Tibial nerve (tissue), 4 donors: ENCODE measurements around the gene MRPL20. TPM values are rescaled to one million over a fixed set of nuclear protein-coding genes. Genes with fewer than 3 reads are reported as not detected.

ENCODE experiments used
- DNase-seq, 2 donors: peaks; one replicate each; pipeline ENCODE4 v3.0.0-alpha.2; 2019; ENCODE audit warnings: low spot score in 2 of 2
- H3K27ac ChIP-seq, 4 donors: fragments of 200-600 bp; sonication (generic) in 3 of 4; one replicate each; pipeline ENCODE4 v1.5.1; 2017 to 2019; ENCODE audit warnings: mild to moderate bottlenecking in 1 of 4
- H3K27me3 ChIP-seq, 2 donors: fragments of 200-600 bp; sonication (generic) in 1 of 2; one replicate each; pipeline versions ENCODE4 v1.5.1 to v1.6.0; 2017 to 2019
- H3K36me3 ChIP-seq, 3 donors: fragments of 200-600 bp; sonication (generic); one replicate each; pipeline ENCODE4 v1.5.1; 2018 to 2019
- H3K4me1 ChIP-seq, 4 donors: fragments of 200-600 bp; sonication (generic) in 3 of 4; one replicate each; pipeline ENCODE4 v1.5.1; 2017 to 2019
- H3K4me3 ChIP-seq, 4 donors: fragments of 200-600 bp; sonication (generic) in 3 of 4; one replicate each; pipeline ENCODE4 v1.5.1; 2017 to 2019; ENCODE audit warnings: mild to moderate bottlenecking in 1 of 4, moderate library complexity in 1 of 4
- H3K9me3 ChIP-seq, 4 donors: fragments of 200-600 bp; sonication (generic) in 3 of 4; one replicate each; pipeline ENCODE4 v1.5.1; 2017 to 2019
- CTCF ChIP-seq, 5 experiments: fragments of 200-600 bp in 3 of 5; fragments of 450-650 bp in 2 of 5; sonication (generic) in 3 of 5; IDR thresholded peaks; one replicate each; pipeline ENCODE4 v1.5.1; 2016 to 2019; ENCODE audit warnings: antibody characterized with exemption in 5 of 5, mild to moderate bottlenecking in 3 of 5, moderate library complexity in 2 of 5
- EP300 ChIP-seq, 2 donors: sonication (generic); formaldehyde crosslinking; IDR thresholded peaks; one replicate each; pipeline ENCODE4 v1.6.1; 2017; ENCODE audit warnings: antibody characterized with exemption in 2 of 2, mild to moderate bottlenecking in 1 of 2
- POLR2A ChIP-seq, 2 donors: fragments of 450-650 bp; IDR thresholded peaks; one replicate each; pipeline ENCODE4 v1.6.1; 2017; ENCODE audit warnings: antibody characterized with exemption in 2 of 2, mild to moderate bottlenecking in 2 of 2, moderate library complexity in 2 of 2
- WGBS, 2 donors: methylation state at CpG; one replicate each; pipeline ENCODE4 v1.1.5; 2018; 5-methylcytosine and 5-hydroxymethylcytosine counted together
- total RNA-seq, 4 donors: library from RNA; depleted of rRNA; stranded (reverse); fragments of >200 nt; gene quantifications; one replicate each; pipeline ENCODE4 v1.1.0, GENCODE V29; 2016

MRPL20 gene
- total RNA-seq, 4 donors from 2014 or later = 84.9 to 165 (median 139) TPM

GRCh38 chr1:1424707-1425106, 17.6 kb upstream of the MRPL20 start:
- no peak for DNase-seq
- no peak overlapping the region for H3K4me3 ChIP-seq
- TF ChIP-seq CTCF (IDR thresholded peaks at IDR 0.05) = no peak
- TF ChIP-seq EP300 (IDR thresholded peaks at IDR 0.05) = peak; percentile 47 to 55
- 70% methylated on average over 15 of the region's 15 CpGs for WGBS, 2 donors
- no peaks in the 10 kb centered on the region for H3K36me3 ChIP-seq
- peak overlapping the region in 3 of 4 donors; percentile 68 to 94 (median 92) for H3K27ac ChIP-seq
- peaks cover 0 to 7% of the 10 kb centered on the region in 2 donors for H3K27me3 ChIP-seq
- no peaks in the 10 kb centered on the region for H3K9me3 ChIP-seq
- peaks cover 0 to 73% (median 33%) of the 10 kb centered on the region in 4 donors for H3K4me1 ChIP-seq

DNA sequence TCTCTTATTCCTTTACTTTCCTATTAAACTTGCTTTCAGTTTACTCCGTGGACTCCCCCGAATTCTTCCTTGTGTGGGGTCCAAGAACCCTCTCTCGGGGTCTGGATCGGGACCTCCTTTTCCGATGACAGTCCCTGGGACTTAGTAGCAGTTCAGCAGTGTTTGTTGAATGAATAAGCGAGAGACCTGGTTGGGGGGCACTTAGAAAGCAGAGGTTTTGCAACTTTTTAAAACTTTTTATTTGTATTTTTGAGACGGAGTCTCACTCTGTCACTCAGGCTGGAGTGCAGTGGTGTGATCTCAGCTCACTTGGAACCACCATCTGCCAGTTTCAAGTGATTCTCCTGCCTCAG, 16.1 kb upstream of the MRPL20 start:
- H3K4me1 ChIP-seq = peaks cover 0 to 73% (median 24%) of the 10 kb centered on the region in 4 donors
- H3K9me3 ChIP-seq = no peaks in the 10 kb centered on the region
- no peak for DNase-seq
- WGBS, 2 donors = 85 to 91% methylated on average over 7 of the region's 7 CpGs
- H3K27me3 ChIP-seq = peaks cover 0 to 7% of the 10 kb centered on the region in 2 donors
- H3K27ac ChIP-seq = peak overlapping the region; percentile 22 to 94 (median 81)
- no peaks in the 10 kb centered on the region for H3K36me3 ChIP-seq
- no peak overlapping the region for H3K4me3 ChIP-seq
- TF ChIP-seq CTCF (IDR thresholded peaks at IDR 0.05) (no peak), POLR2A (IDR thresholded peaks at IDR 0.05) (no peak), EP300 (IDR thresholded peaks at IDR 0.05) (no peak)

DNA sequence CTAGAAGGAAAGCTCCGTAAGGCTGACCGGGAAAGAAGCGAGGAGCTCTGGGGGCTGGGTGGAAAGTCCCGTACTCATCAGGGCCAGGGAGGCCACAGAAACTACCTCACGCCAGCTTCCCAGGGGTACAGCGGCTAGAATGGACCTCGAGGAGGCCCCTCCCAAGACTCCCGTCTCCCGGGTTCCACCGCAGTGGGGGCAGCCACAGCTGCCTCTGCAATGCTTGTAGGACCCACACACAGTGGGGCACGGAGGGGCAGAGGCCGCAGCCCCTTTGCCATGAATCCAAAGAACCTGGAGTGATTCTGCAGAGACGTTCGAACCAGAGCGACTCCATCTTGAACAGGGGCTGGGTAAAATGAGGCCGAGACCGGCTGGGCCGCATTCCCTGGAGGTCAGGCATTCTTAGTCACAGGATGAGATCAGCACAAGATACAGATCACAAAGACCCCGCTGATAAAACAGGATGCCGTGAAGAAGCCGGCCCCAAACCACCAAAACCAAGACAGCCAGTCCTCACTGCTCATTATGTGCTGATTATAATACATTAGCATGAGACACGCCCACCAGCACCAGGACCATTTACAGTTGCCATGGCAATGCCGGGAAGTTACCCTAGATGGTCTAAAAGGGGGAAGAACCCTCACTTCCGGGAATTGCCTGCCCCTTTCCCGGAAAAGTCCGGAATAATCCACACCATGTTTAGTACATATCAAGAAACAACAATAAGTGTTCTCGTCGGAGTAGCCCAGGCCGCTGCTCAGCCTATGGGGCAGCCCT, 15.6 kb upstream of the MRPL20 start:
- peaks cover 0 to 7% of the 10 kb centered on the region in 2 donors for H3K27me3 ChIP-seq
- TF ChIP-seq EP300 (IDR thresholded peaks at IDR 0.05) (no peak), POLR2A (IDR thresholded peaks at IDR 0.05) (no peak), CTCF (IDR thresholded peaks at IDR 0.05) (no peak)
- no peaks in the 10 kb centered on the region for H3K9me3 ChIP-seq
- H3K4me1 ChIP-seq = peaks cover 0 to 76% (median 23%) of the 10 kb centered on the region in 4 donors
- no peaks in the 10 kb centered on the region for H3K36me3 ChIP-seq
- no peak overlapping the region for H3K4me3 ChIP-seq
- H3K27ac ChIP-seq = peak overlapping the region; percentile 54 to 94 (median 81)
- no peak for DNase-seq
- 36 to 46% methylated on average over 27 to 29 of the region's 29 CpGs for WGBS, 2 donors

- Histone ChIP-seq H3K4me3 (no peak overlapping the region), H3K9me3 (no peaks in the 10 kb centered on the region), H3K36me3 (no peaks in the 10 kb centered on the region), H3K4me1 (peaks cover 0 to 72% (median 23%) of the 10 kb centered on the region in 4 donors), H3K27ac (peak overlapping the region; percentile 61 to 94 (median 81)), H3K27me3 (peaks cover 0 to 7% of the 10 kb centered on the region in 2 donors)
- no peak for DNase-seq
- TF ChIP-seq POLR2A (IDR thresholded peaks at IDR 0.05) (no peak), EP300 (IDR thresholded peaks at IDR 0.05) (no peak), CTCF (IDR thresholded peaks at IDR 0.05) (no peak)
- 81 to 89% methylated on average over 7 of the region's 7 CpGs for WGBS, 2 donors
These were observed 14.9 kb upstream of the MRPL20 start for GRCh38 chr1:1421907-1422464.
